ENCODE data around the gene PSG6. TPM values are rescaled to one million over a fixed set of nuclear protein-coding genes. Genes with fewer than 3 reads are reported as not detected.
"Not testable (repeated sequence)": the region's sequence is repeated elsewhere in the genome, so short reads cannot be mapped to it uniquely, and the experiment has no call there.

PSG6 gene
- total RNA-seq, 2 donors from 2014 or later: not detected

DNA sequence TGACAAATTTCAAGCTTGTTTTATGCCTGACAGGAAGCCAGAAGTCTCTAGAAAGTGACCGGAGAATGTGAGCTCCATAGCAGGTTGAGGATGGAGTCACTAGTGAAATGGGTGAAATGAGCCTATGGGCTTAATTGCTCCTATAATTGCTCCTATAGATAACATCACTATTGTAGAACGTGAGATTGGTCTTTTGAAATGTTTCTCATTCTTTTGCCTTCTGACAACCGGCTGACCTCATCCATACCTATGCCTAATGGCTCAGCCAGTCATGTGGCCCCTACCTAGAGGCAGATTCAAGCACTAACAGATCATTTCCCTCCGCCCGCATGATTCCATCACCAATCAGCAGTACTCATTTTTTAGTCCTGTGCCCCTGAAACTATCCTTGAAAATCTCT, 4.2 kb downstream of the PSG6 start:
- H3K9me3 ChIP-seq; ATAC-seq (ENCODE audit: insufficient number of reproducible peaks, low FRiP score, low read depth); H3K4me3 ChIP-seq; DNase-seq (ENCODE audit: low spot score); H3K27ac ChIP-seq; H3K36me3 ChIP-seq; H3K27me3 ChIP-seq (replicated peaks; ENCODE audit: insufficient read depth); H3K4me1 ChIP-seq (ENCODE audit: control insufficient read depth in 1 of 2, low read depth in 2 of 2): not testable (repeated sequence)

DNA sequence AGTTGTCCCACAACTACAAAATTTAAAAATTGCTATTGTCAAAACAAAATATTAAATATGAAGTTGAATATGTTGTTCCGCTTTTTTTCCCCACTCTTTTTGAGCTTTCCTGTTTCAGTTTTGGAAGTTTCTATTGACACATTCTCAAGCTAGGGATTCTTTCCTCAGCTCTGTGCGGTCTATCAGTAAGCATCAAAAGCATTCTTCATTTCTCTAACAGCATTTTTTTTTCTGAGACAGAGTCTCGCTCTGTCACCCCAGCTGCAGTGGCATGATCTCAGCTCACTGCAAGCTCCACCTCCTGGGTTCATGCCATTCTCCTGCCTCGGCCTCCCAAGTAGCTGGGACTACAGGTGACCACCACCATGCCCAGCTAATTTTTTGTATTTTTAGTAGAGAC, 4.8 kb downstream of the PSG6 start:
- not testable (repeated sequence) for H3K4me3 ChIP-seq; H3K4me1 ChIP-seq (ENCODE audit: control insufficient read depth in 1 of 2, low read depth in 2 of 2); H3K9me3 ChIP-seq; H3K27ac ChIP-seq; H3K36me3 ChIP-seq; H3K27me3 ChIP-seq (replicated peaks; ENCODE audit: insufficient read depth); ATAC-seq (ENCODE audit: insufficient number of reproducible peaks, low FRiP score, low read depth); DNase-seq (ENCODE audit: low spot score)

DNA sequence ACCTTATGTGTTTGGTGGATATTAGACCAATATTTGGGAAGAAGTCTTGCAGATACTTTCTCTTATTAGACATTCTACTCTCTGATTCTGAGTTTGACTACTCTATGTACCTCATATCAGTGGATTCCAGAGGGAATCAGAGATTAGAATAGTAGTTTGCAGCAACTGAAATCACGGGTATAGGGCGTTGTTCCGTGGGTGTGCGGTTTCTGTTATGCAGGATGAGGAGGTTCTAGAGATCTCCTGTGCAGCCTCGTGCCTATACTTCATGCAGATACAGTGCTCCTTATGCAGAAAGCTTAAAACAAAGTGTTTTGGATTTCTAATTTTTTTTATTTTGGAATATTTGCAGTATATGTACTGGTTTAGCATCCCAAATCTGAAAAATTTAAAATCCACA, 6.0 kb downstream of the PSG6 start:
- H3K4me3 ChIP-seq; H3K36me3 ChIP-seq; H3K9me3 ChIP-seq; H3K27me3 ChIP-seq (replicated peaks; ENCODE audit: insufficient read depth); H3K27ac ChIP-seq; H3K4me1 ChIP-seq (ENCODE audit: control insufficient read depth in 1 of 2, low read depth in 2 of 2); ATAC-seq (ENCODE audit: insufficient number of reproducible peaks, low FRiP score, low read depth); DNase-seq (ENCODE audit: low spot score): not testable (repeated sequence)

DNA sequence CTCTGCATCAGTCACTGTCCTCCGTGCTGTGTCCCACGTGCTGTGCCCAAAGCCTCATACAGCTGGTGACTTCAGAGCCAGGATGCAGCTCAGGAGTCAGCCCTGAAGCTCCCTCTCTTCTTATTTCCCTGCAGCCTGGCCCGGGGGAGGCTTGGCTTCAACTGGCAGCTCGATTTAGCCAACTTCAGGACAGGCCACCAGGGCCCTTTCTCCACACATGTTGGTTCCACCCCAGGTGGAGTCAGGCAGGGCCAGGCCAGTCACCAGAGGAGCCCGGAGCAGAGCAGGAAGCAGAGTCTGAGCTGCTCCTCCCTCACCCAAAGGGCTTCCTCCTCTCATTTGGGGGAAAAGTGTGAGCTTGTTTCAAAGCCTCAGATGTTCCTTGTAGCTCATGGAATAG, 11.5 kb downstream of the PSG6 start:
- H3K36me3 ChIP-seq; ATAC-seq (ENCODE audit: insufficient number of reproducible peaks, low FRiP score, low read depth); H3K27me3 ChIP-seq (replicated peaks; ENCODE audit: insufficient read depth): not testable (repeated sequence)

DNA sequence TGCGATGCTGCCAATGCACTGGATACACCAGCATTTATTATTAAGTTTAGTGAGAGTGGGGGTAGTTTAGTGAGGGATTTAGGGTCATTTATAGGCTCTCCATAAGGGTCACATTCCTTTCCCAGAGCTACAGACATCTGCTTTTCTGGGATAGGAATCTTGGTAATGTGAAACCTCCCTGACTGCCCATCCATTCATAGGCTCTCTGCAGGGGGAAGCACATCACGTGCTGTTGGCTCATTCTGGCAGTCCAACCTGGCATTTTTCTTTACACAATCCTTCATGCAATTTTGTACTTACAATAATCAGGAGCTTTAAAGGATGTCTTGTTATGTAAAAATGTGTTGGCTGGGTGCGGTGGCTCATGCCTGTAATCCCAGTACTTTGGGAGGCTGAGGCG, 17.1 kb downstream of the PSG6 start:
- not testable (repeated sequence) for H3K4me3 ChIP-seq; H3K27me3 ChIP-seq (replicated peaks; ENCODE audit: insufficient read depth); H3K9me3 ChIP-seq; DNase-seq (ENCODE audit: low spot score); H3K27ac ChIP-seq; H3K4me1 ChIP-seq (ENCODE audit: control insufficient read depth in 1 of 2, low read depth in 2 of 2); H3K36me3 ChIP-seq; ATAC-seq (ENCODE audit: insufficient number of reproducible peaks, low FRiP score, low read depth)

More for the DNA sequence above, 11.5 kb downstream of the PSG6 start:
- H3K4me1 ChIP-seq (ENCODE audit: control insufficient read depth in 1 of 2, low read depth in 2 of 2); H3K27ac ChIP-seq; DNase-seq (ENCODE audit: low spot score); H3K4me3 ChIP-seq; H3K9me3 ChIP-seq: not testable (repeated sequence)

DNA sequence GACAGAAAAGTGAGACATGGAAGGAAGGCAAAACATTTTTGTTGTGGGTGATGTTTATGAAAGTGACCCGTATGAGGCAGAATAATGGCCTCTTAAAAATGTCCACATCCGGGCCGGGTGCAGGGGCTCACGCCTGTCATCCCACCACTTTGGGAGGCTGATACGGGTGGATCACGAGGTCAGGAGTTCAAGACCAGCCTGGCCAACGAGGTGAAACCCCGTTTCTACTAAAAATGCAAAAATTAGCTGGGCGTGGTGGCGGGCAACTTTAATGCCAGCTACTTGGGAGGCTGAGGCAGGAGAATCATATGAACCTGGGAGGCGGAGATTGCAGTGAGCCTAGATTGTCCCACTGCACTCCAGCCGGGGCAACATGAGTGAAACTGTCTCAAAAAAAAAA, 18.0 kb downstream of the PSG6 start:
- not testable (repeated sequence) for H3K4me1 ChIP-seq (ENCODE audit: control insufficient read depth in 1 of 2, low read depth in 2 of 2); H3K4me3 ChIP-seq; H3K27me3 ChIP-seq (replicated peaks; ENCODE audit: insufficient read depth); DNase-seq (ENCODE audit: low spot score); ATAC-seq (ENCODE audit: insufficient number of reproducible peaks, low FRiP score, low read depth); H3K36me3 ChIP-seq; H3K9me3 ChIP-seq; H3K27ac ChIP-seq

DNA sequence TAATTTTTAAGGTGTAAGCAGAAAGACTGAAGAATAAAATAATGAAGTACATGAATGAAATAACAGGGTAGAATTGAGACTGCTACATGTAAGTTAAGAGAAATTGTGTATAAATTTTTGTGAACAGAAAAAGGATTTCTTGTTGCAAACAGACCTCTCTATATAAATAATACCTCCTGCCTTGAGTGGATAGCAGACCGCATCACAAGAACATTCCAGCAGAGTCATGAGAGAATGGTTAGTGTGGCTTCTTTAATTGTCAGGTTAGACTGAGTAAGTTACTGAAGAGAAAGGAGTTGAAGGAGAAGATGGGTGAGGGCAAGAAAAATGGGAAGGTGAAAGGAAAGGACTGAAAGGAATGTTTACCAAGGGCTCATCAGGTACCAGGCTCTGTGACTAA, 18.6 kb downstream of the PSG6 start:
- H3K27me3 ChIP-seq (replicated peaks; ENCODE audit: insufficient read depth); H3K4me3 ChIP-seq; H3K9me3 ChIP-seq; ATAC-seq (ENCODE audit: insufficient number of reproducible peaks, low FRiP score, low read depth); H3K36me3 ChIP-seq; H3K27ac ChIP-seq; H3K4me1 ChIP-seq (ENCODE audit: control insufficient read depth in 1 of 2, low read depth in 2 of 2); DNase-seq (ENCODE audit: low spot score): not testable (repeated sequence)

DNA sequence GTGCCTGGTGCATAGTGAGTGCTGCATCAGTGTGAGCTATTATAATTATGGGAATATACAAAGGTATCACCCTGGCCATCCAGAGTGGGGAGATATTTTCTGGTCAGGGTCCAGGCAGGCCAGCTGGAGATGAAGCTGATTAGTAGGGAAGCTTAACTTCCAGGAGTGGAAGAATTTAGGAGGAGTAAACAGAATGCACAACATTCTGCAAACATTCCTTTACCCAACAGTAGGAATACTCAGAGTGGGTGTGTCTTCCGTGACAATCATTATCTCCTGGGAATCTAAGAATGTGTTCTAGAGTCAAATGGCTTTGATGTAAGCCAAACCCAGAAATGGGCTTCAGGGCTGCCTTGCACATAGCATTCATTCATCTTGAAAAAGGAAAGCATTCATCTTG, 19.0 kb downstream of the PSG6 start:
- H3K4me1 ChIP-seq (ENCODE audit: control insufficient read depth in 1 of 2, low read depth in 2 of 2); ATAC-seq (ENCODE audit: insufficient number of reproducible peaks, low FRiP score, low read depth); H3K36me3 ChIP-seq; H3K27ac ChIP-seq; H3K9me3 ChIP-seq; H3K4me3 ChIP-seq; H3K27me3 ChIP-seq (replicated peaks; ENCODE audit: insufficient read depth); DNase-seq (ENCODE audit: low spot score): not testable (repeated sequence)

DNA sequence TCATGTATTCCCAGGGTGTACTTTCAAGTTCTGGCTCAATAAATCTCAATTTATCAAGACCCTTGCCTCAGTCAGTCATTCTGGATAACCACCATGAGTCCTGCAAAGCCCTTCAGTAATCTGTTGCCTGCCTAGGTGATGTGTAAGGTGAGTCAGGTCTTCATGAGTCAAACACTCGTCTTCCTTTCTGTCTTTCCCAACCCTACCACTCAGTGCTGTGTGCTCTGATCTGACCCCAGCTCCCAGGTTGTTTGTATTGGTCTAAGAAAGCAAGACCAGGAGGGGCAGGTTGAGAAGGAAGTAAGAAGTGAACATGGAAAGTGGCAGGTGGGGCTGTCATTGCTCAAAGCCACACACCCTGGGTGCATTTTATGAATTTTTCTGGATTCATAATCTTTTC, 20.0 kb downstream of the PSG6 start:
- H3K4me1 ChIP-seq (ENCODE audit: control insufficient read depth in 1 of 2, low read depth in 2 of 2); DNase-seq (ENCODE audit: low spot score); H3K27me3 ChIP-seq (replicated peaks; ENCODE audit: insufficient read depth); H3K36me3 ChIP-seq; H3K4me3 ChIP-seq; H3K27ac ChIP-seq; ATAC-seq (ENCODE audit: insufficient number of reproducible peaks, low FRiP score, low read depth); H3K9me3 ChIP-seq: not testable (repeated sequence)

DNA sequence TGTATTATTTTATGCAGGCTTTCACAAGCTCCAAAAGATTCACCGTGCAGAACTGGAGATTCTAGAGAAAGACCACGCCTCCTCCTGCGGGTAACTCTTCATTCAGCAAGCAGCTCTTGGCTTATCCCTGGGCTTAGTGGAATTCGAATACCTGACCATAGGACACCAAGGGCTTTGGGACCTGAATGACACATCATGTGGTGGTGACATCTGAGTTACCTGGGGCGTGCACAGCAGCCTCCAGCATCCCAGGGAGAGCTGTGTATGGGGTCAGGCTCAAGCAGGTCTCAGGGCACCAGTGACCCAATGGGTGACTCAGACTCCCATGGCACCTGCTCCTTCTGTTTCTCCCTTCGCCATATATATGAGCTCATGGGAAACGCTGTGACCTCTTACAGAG, 27.2 kb downstream of the PSG6 start:
- H3K36me3 ChIP-seq; H3K27me3 ChIP-seq (replicated peaks; ENCODE audit: insufficient read depth); H3K27ac ChIP-seq; H3K4me3 ChIP-seq; ATAC-seq (ENCODE audit: insufficient number of reproducible peaks, low FRiP score, low read depth); H3K4me1 ChIP-seq (ENCODE audit: control insufficient read depth in 1 of 2, low read depth in 2 of 2); DNase-seq (ENCODE audit: low spot score); H3K9me3 ChIP-seq: not testable (repeated sequence)

DNA sequence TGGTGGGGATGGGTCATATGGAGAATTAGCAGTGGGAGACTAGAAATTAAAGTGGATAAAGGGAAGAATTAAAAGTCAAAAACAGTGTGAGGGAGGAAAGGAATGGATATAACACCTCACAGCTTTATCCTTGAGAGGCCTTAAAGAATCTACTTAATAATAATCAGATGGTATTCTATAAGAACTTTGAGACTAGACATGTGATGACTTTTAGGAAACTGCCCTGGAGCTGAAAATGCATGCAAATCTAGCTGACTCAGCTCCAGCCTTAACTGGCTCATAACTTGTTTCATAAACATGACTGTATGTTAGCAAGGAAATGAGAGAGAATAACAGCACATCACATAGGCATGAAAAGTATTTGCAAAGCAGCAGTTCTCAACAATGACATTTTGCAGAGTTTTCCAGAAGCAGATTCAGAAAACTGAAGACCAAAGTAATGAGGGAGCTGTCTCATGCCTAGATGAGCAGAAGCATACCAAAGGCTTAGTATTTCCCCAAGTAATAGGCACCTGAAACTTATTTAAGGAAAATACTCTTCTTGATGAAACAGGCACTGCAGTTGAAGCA, 29.7 kb downstream of the PSG6 start:
- H3K36me3 ChIP-seq; H3K4me3 ChIP-seq; H3K27me3 ChIP-seq (replicated peaks; ENCODE audit: insufficient read depth); H3K4me1 ChIP-seq (ENCODE audit: control insufficient read depth in 1 of 2, low read depth in 2 of 2); ATAC-seq (ENCODE audit: insufficient number of reproducible peaks, low FRiP score, low read depth); H3K27ac ChIP-seq; DNase-seq (ENCODE audit: low spot score); H3K9me3 ChIP-seq: not testable (repeated sequence)

DNA sequence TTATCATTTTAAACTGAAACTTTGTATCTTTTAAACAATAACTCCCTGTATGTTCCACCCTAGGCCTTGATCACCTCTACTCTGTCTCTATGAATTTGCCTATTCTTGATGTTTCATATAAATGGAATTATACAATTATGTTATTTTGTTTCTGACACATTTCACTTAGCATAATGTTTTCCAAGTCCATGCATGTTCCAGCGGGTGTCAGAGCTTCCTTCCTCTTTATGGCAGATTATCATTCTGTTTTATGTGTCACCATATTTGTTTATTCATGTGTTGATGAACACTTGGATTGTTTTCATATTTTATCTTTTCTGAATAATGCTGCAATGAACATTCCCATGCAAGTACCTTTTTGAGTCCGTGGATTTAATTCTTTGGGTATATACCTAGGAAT, 35.0 kb downstream of the PSG6 start:
- not testable (repeated sequence) for H3K27me3 ChIP-seq (replicated peaks; ENCODE audit: insufficient read depth); H3K4me1 ChIP-seq (ENCODE audit: control insufficient read depth in 1 of 2, low read depth in 2 of 2); H3K9me3 ChIP-seq; H3K36me3 ChIP-seq; DNase-seq (ENCODE audit: low spot score); ATAC-seq (ENCODE audit: insufficient number of reproducible peaks, low FRiP score, low read depth); H3K27ac ChIP-seq; H3K4me3 ChIP-seq

DNA sequence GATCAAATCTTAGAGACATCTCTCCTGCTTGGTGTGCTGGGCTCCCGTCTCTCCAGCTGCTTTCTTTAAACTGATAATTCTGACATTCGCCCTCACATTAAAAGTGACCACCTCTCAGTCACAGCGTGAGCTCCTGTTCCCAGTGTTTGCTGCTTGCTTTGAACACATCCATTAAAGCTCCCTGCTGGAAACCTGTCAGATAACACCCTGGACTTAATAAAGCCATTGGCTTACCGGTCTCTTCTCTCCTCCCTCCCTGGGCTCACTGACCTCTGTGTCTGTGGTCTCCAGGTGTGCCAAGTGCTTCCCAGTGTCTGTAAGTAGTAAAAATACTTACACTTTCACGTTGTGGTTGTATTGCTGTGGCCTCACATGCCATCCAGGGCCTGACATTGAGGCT, 35.7 kb downstream of the PSG6 start:
- H3K27me3 ChIP-seq (replicated peaks; ENCODE audit: insufficient read depth); DNase-seq (ENCODE audit: low spot score); H3K9me3 ChIP-seq; H3K36me3 ChIP-seq; H3K4me3 ChIP-seq; H3K4me1 ChIP-seq (ENCODE audit: control insufficient read depth in 1 of 2, low read depth in 2 of 2); H3K27ac ChIP-seq; ATAC-seq (ENCODE audit: insufficient number of reproducible peaks, low FRiP score, low read depth): not testable (repeated sequence)

Data from thoracic aorta (tissue), 2 donors.